WI38 (cell line): ENCODE measurements around the gene DNAI1.

Experiments used
- H3K4me3 ChIP-seq: 2 replicates; pipeline ENCODE4 v1.5.1; 2011; ENCODE audit warnings: low read depth, mild to moderate bottlenecking, control low read depth, low read length
- CTCF ChIP-seq: IDR thresholded peaks from 2 replicates; pipeline ENCODE4 v1.5.1; 2012; ENCODE audit warnings: low read depth, mild to moderate bottlenecking, control low read depth, low read length

Gene DNAI1

GRCh38 chr9:34506623-34507022 lies 48.0 kb downstream of the DNAI1 start:
- H3K4me3 ChIP-seq: no peak overlapping the region
- TF ChIP-seq CTCF: no peak

GRCh38 chr9:34507556-34507955 lies 49.0 kb downstream of the DNAI1 start:
- H3K4me3 ChIP-seq: no peak overlapping the region
- no peak for TF ChIP-seq CTCF

GRCh38 chr9:34507966-34508365 lies 49.4 kb downstream of the DNAI1 start:
- no peak for TF ChIP-seq CTCF
- H3K4me3 ChIP-seq: no peak overlapping the region

GRCh38 chr9:34508463-34508862 lies 49.9 kb downstream of the DNAI1 start:
- no peak for TF ChIP-seq CTCF
- H3K4me3 ChIP-seq: no peak overlapping the region

GRCh38 chr9:34508951-34509350 lies 50.3 kb downstream of the DNAI1 start:
- no peak for TF ChIP-seq CTCF
- no peak overlapping the region for H3K4me3 ChIP-seq

GRCh38 chr9:34510497-34511468 lies 52.2 kb downstream of the DNAI1 start:
- no peak overlapping the region for H3K4me3 ChIP-seq
- TF ChIP-seq CTCF: no peak
